ENCODE data around the gene AP1G2.
"Not testable (repeated sequence)": the region's sequence is repeated elsewhere in the genome, so short reads cannot be mapped to it uniquely, and the experiment has no call there.

AP1G2 gene

GRCh38 chr14:23590198-23590597 lies 22.6 kb upstream of the AP1G2 start:
- no peak for DNase-seq

GRCh38 chr14:23589606-23590005 lies 22.0 kb upstream of the AP1G2 start:
- no peak for DNase-seq

- DNase-seq, result peak; percentile 78
Observed at GRCh38 chr14:23588884-23589598, 21.4 kb upstream of the AP1G2 start.

- DNase-seq, result not testable (repeated sequence)
Observed at GRCh38 chr14:23584527-23585203, 17.1 kb upstream of the AP1G2 start.

- not testable (repeated sequence) for DNase-seq
Observed at GRCh38 chr14:23583761-23584526, 16.4 kb upstream of the AP1G2 start.

- no peak for DNase-seq
Observed at GRCh38 chr14:23582906-23583760, 15.5 kb upstream of the AP1G2 start.

GRCh38 chr14:23580948-23581281 lies 13.3 kb upstream of the AP1G2 start:
- DNase-seq, result no peak

GRCh38 chr14:23580152-23580926 lies 12.7 kb upstream of the AP1G2 start:
- no peak for DNase-seq

- DNase-seq, result no peak
Observed at GRCh38 chr14:23579739-23580138, 12.1 kb upstream of the AP1G2 start.

- no peak for DNase-seq
Observed at GRCh38 chr14:23579311-23579630, 11.7 kb upstream of the AP1G2 start.

- DNase-seq, result no peak
Observed at GRCh38 chr14:23578560-23579310, 11.1 kb upstream of the AP1G2 start, which contains the start of gene JPH4. JPH4 (minus strand) TSS chr14:23578790; CDS start chr14:23577453, 1,337 bp downstream.

GRCh38 chr14:23577710-23578392 lies 10.3 kb upstream of the AP1G2 start:
- DNase-seq, result no peak

- DNase-seq, result no peak
Observed at GRCh38 chr14:23577004-23577681, 9.6 kb upstream of the AP1G2 start.

- no peak for DNase-seq
Observed at GRCh38 chr14:23573384-23574015, 5.9 kb upstream of the AP1G2 start.

GRCh38 chr14:23572836-23573235 lies 5.2 kb upstream of the AP1G2 start:
- DNase-seq, result no peak

GRCh38 chr14:23572524-23572828 lies 4.9 kb upstream of the AP1G2 start:
- no peak for DNase-seq

- DNase-seq, result no peak
Observed at GRCh38 chr14:23571701-23572523, 4.3 kb upstream of the AP1G2 start.

GRCh38 chr14:23570806-23571483 lies 3.4 kb upstream of the AP1G2 start:
- no peak for DNase-seq

Measured in activated CD4-positive, alpha-beta T cell treated with anti-CD3 and anti-CD28 coated beads, Interleukin-2, amount 50 U/mL, for 1 hour (primary cell).